Measurements from ENCODE around the gene WDR47.
"Not testable (repeated sequence)": the region's sequence is repeated elsewhere in the genome, so short reads cannot be mapped to it uniquely, and the experiment has no call there.

DNA sequence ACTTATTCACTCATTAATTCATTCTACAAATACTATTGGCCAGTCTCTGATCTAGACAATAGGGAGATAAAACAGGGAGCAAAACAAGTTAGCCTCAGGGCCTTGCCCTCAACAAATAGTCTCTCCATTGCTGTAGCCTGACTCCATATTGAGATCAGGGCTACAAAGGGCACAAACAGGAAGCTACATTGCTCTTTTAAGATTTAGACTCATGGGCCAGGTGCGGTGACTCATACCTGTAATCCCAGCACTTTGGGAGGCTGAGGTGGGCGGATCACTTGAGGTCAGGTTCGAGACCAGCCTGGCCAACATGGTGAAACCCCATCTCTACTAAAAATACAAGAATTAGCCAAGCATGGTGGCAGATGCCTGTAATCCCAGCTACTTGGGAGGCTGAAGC is 45.3 kb downstream of the WDR47 start:
- TF ChIP-seq, protein P1, sequence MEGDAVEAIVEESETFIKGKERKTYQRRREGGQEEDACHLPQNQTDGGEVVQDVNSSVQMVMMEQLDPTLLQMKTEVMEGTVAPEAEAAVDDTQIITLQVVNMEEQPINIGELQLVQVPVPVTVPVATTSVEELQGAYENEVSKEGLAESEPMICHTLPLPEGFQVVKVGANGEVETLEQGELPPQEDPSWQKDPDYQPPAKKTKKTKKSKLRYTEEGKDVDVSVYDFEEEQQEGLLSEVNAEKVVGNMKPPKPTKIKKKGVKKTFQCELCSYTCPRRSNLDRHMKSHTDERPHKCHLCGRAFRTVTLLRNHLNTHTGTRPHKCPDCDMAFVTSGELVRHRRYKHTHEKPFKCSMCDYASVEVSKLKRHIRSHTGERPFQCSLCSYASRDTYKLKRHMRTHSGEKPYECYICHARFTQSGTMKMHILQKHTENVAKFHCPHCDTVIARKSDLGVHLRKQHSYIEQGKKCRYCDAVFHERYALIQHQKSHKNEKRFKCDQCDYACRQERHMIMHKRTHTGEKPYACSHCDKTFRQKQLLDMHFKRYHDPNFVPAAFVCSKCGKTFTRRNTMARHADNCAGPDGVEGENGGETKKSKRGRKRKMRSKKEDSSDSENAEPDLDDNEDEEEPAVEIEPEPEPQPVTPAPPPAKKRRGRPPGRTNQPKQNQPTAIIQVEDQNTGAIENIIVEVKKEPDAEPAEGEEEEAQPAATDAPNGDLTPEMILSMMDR (IDR thresholded peaks at IDR 0.05; ENCODE audit: low read length), result not testable (repeated sequence)
- not testable (repeated sequence) for TF ChIP-seq EZH2 (IDR thresholded peaks at IDR 0.05; ENCODE audit: borderline replicate concordance, low read length)

Data from OCI-LY1 (cell line).